Lower leg skin (tissue), 3 donors: ENCODE data around the gene ANAPC16.

ENCODE experiments used
- CTCF ChIP-seq, 3 donors: fragments of 450-650 bp; IDR thresholded peaks; one replicate each; pipeline ENCODE4 v1.5.1; 2016; ENCODE audit warnings: antibody characterized with exemption in 3 of 3, mild to moderate bottlenecking in 3 of 3, moderate library complexity in 2 of 3
- POLR2A ChIP-seq, 2 donors: fragments of 450-650 bp; IDR thresholded peaks; one replicate each; pipeline ENCODE4 v1.6.1; 2016 to 2017; ENCODE audit warnings: antibody characterized with exemption in 2 of 2, mild to moderate bottlenecking in 1 of 2, moderate library complexity in 1 of 2

- no peak for TF ChIP-seq CTCF (IDR thresholded peaks at IDR 0.05)
- no peak for TF ChIP-seq POLR2A (IDR thresholded peaks at IDR 0.05)
These were observed 9.1 kb upstream of the ANAPC16 start for GRCh38 chr10:72206511-72207229.
